GM23248 (cell line): ENCODE measurements around the gene CAB39.

ENCODE experiments used
- EZH2 ChIP-seq: fragments of 200-600 bp; sonication (generic); IDR thresholded peaks from 2 replicates; pipeline ENCODE4 v1.6.1; 2018; ENCODE audit warnings: antibody characterized with exemption, mild to moderate bottlenecking; ENCODE audit not compliant: insufficient read depth, poor library complexity, severe bottlenecking
- EZH2phosphoT487 ChIP-seq: fragments of 200-600 bp; sonication (generic); IDR thresholded peaks from 2 replicates; pipeline ENCODE4 v1.6.1; 2018; ENCODE audit warnings: antibody characterized with exemption, moderate library complexity, mild to moderate bottlenecking, low read depth; ENCODE audit not compliant: insufficient read depth

DNA sequence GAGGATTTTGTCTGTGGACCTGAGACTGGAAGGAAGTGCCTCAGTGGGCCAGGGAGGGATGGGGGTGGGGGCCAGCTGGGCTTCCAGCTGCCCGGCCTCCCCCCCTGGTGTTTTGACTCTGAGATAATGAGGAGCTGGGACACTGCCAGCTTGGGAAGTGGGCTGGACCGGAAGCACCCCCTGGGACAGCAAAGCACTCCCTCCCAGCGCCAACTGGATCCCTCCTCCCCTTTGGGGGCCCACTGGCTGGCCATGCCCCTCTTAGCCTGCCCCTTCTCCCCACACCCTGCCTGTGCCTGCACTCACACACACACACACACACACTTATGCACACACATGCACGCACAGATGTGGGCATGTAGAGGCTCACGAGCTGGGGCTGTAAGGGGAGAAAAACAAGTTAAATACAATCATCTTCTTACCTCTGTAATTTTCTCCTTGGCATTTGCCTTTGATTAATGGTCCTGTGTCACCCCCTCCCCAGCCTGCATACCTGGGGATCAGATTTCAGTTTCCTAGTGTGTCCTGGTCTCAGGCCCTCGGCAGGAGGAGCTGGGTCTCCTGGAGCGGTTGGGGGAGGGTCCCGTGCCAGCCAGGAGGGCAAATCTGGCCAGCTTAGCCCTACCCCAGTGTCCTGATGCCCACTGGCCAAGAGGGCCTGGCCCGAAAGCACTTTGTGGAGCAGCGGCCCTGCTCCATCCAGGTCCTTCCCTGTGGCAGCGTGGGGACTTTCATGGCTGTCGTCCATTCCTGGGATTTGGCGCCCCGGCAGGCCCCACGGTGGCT, 155.7 kb downstream of the CAB39 start:
- TF ChIP-seq EZH2phosphoT487 (no peak), EZH2 (no peak)
